DMS79 treated with DMSO at 0.1 percent for 48 hours (cell line): ENCODE data around the gene TANC1.

Experiments
- DNase-seq: peaks from one replicate; lab custom pipeline; 2025; lab: John Stamatoyannopoulos, UW

Gene TANC1

GRCh38 chr2:159267921-159268320 is 299.5 kb downstream of the TANC1 start:
- DNase-seq = no peak

DNA sequence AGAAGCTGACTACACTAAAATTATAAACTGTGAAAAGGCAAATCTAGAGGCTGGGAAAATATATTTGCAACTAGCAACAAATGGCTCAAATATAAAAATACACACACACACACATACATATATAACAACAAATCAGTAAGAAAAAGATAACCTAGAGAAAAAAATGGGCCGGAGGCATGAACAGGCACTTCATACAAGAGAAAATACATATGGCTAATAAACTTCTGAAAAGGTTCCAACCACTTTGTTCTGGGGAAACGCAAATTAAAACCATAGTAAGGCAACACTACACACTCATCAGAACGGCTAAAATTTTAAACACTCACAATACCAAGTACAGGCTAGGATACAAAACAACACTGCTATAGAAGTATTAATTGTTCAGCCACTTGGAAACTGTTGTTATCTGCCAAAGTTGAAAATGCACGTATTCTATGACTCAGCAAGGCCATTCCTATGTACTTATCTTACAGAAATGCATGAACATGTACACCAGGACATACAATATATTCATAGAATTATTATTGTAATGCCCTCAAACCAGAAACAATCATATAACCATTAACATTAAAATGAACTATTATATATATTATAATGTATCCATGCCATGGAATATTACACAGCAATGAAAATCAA is 302.4 kb downstream of the TANC1 start:
- DNase-seq = no peak

GRCh38 chr2:159272156-159272555 is 303.7 kb downstream of the TANC1 start:
- no peak for DNase-seq

GRCh38 chr2:159275111-159275510 is 306.7 kb downstream of the TANC1 start:
- DNase-seq = no peak

DNA sequence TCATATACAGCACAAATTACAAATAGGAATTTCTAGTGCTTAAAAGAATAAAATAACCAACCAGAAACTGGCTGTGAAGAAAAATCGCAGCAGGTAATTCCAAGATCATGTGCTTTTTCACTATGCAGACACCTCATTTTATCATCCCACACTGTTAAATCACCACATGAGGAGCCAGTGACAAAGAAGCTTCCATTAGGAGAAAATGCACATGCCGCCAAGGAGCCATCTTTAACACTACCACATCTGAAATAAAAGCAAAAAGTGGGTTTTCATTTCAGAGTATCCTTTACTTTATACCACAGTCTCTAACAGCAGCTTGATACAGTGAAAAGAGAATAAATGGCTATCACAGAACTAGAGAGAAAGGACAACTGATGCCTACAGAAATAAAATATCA is 311.3 kb downstream of the TANC1 start:
- DNase-seq = no peak

- no peak for DNase-seq
Measured at GRCh38 chr2:159281002-159281401, 312.6 kb downstream of the TANC1 start.
